D341Med (cell line): Measurements from ENCODE around the gene MMRN2.
A peak's percentile ranks its signal among the peaks of the same experiment; 100 is the strongest.
"Not testable (repeated sequence)": the region's sequence is repeated elsewhere in the genome, so short reads cannot be mapped to it uniquely, and the experiment has no call there.

Experiments
- DNase-seq: peaks from one replicate; pipeline ENCODE4 v3.0.0; 2012; ENCODE audit warnings: low spot score

Gene MMRN2

GRCh38 chr10:86957471-86958115 lies at the start of gene MMRN2:
MMRN2 (minus strand) TSS chr10:86957615; CDS start chr10:86957541, 74 bp downstream.
- no peak for DNase-seq

DNA sequence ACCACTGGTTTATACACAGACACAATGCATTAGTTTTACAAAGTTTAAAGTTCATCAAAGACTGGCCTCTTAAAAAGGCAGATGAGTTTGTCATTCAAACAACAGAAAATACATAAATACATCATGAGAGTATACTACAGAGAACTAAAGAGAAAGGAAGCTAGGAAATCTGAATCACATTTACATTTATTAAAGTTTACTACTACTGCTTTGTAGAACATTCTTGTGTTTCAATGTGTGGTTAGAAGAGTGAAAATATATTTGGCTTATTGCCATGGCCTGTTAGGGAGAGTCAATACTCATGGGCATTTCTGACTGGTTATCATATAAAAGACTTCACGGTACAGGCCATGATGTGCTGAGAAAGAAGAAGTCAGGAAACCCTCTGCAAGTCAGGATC lies 49.7 kb upstream of the MMRN2 start:
- not testable (repeated sequence) for DNase-seq

GRCh38 chr10:87000491-87000890 lies 43.1 kb upstream of the MMRN2 start:
- no peak for DNase-seq

- DNase-seq = not testable (repeated sequence)
Measured at GRCh38 chr10:86999802-87000403, 42.5 kb upstream of the MMRN2 start.

DNA sequence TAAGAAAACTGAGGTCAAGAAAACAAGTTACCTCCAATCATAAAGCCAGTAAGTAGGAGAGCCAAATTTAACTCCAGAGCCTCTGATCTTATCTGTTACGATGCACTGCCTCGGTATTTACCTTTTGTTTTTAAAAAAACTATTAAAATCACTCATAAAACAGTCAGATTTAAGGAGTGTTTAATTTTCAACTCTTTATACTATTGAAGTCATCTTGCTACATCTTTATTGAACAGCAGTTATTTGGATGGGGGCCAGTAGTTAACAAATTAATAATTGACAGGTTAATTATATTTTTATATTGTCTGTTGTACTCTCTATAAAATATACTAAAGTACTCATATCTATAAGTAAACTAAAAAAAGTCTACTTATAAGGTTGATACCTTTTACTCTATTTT lies 35.5 kb upstream of the MMRN2 start:
- no peak for DNase-seq

DNA sequence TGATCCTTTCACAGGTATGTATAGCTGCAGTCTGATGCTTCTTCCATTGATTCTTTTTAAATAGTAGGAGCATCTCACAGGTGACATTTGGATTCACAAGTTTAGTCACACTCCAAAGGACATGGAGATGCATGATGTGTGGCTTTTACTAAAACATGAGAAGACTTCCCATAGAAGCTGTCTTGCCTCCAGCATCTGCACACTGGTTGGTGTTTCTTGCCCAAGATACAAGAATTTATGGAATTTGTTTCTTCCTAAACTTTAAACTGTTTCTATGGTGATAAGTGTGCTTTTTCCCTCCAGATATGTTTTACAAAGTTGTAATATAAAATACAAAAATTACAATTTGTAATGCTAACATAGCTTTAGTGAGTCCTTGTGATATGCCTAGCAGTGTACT lies 35.0 kb upstream of the MMRN2 start:
- no peak for DNase-seq

GRCh38 chr10:86991362-86991761 lies 33.9 kb upstream of the MMRN2 start:
- not testable (repeated sequence) for DNase-seq

DNA sequence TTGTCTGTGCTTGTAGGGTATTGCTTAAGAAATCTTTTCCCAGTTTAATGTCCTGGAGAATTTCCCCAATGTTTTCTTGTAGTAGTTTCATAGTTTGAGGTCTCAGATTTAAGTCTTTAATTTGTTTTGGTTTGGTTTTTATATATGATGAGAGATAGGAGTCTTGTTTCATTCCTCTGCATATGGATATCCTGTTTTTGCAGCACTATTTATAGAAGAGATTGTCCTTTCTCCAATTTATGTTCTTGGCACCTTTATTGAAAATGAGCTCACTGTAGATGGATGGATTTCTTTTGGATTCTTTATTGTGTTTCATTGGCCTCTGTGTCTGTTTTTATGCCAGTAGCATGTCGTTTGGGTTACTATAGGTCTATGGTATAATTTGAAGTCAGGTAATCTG lies 31.1 kb upstream of the MMRN2 start:
- DNase-seq = no peak

GRCh38 chr10:86984498-86984897 lies 27.1 kb upstream of the MMRN2 start:
- not testable (repeated sequence) for DNase-seq

- no peak for DNase-seq
Measured at GRCh38 chr10:86981716-86982115, 24.3 kb upstream of the MMRN2 start.

GRCh38 chr10:86981020-86981419 lies 23.6 kb upstream of the MMRN2 start:
- not testable (repeated sequence) for DNase-seq

DNA sequence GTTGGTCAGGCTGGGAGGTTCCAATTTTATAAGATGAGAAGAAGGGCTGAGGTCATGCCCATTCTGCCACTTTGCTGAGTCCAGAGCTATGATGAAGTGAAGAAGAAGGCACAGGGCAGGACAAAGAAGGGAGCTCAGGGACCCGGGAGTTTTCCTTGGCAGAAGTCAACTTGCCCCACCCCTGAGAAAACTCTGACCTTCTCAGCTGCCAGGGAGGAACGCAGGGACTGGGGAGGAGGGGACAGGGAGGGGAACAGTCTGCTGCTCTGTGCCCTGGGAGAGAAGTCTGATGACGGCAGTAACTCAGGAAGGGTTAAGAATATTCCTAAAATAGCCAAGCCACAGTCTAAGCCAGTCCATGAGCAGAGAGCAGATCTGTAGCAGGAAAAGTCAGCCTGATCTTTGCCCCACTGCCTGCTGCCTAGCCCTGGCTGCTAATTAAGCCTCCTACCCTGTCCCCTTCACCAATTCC lies 22.6 kb upstream of the MMRN2 start:
- no peak for DNase-seq

GRCh38 chr10:86979296-86979818 lies 21.9 kb upstream of the MMRN2 start:
- DNase-seq = no peak

DNA sequence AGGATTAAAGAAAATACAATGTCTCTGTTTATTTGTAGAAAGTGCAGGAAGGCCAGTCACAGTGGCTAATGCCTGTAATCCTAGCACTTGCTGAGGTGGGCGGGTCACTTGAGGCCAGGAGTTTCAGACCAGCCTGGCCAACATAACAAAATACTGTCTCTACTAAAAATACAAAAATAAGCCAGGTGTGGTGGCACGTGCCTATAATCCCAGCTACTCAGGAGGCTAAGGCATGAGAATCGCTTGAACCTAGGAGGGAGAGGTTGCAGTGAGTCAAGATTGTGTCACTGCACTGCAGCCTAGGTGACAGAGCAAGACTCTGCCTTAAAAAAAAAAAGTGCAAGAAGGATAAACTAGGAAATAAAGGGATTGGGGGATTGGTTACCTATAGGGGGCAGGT lies 21.0 kb upstream of the MMRN2 start:
- not testable (repeated sequence) for DNase-seq

DNA sequence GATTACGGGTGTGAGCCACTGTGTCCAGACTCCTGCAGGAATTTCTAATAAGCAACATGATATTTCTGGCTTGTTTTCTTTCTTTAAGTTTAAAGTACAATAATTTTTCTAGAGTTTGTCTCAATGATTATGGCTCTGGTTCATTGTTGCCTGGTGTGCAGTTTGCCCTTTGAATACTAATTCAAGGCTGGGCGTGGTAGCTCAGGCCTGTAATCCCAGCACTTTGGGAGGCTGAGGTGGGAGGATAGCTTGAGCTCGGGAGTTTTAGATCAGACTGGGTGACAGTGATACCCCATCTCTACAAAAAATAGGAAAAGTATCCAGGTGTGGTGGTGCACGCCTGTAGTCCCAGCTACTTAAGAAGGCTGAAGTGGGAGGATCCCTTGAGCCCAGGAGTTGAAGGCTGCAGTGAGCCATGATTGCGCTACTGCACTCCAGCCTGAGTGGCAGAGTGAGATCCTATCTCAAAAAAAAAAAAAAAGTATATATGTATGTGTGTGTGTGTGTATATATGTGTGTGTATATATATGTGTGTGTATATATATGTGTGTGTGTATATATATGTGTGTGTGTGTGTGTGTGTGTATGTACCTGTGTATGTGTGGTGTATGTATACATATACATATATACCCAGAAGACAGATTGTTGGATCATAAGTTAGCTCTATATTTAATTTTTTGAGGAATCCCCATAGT lies 19.1 kb upstream of the MMRN2 start:
- no peak for DNase-seq

- DNase-seq = no peak
Measured at GRCh38 chr10:86974484-86974883, 17.1 kb upstream of the MMRN2 start.

DNA sequence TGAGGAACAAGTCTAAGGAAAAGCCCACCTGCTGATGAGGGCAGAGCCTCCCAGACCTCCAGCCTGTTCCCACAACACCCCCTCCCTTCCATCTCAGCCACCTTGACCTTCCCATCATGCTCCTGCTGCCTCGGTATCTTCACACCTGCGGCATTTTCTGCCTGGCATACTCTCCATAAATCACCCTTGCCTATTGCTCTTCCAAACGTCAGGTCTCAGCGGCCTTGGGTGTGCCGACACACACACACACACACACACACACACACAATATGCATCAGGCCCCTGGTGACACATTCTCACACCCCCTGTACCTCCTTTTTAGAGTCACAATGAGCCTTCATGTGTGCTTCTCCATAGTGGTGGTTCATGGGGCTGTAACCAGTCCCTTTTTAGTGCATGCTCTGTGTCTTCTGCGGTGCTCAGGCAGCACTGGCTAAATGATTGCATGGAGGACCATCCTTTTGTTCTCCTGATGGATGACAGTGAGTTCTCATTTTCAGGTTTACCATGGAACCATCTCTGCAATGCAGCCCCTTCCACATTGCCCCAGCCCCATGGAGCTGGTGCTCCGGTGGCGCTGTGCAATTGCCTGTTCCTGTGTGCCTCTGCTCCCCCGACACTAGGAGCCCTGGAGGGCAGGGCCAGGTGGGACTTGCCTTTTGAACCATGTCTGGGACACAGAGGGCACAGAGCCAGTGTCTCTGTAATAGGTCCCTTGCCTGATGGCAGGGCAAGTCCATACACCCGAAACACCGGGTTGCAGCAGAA lies 15.4 kb upstream of the MMRN2 start:
- no peak for DNase-seq

- DNase-seq = peak; percentile 31
Measured at GRCh38 chr10:86971232-86971991, 14.0 kb upstream of the MMRN2 start.

DNA sequence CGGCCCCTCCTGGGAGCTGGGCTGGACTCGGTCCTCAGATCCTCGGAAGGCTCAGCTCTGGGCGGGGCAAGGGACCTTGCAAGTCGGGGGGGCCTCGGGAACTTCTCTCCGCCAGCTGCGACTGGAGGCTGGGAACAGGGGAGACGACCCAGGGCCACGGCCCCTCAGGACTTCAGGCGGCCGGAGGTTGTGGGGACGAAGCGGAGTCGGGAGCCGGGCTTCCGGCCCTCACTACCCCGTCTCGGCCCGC lies 13.5 kb upstream of the MMRN2 start:
- DNase-seq = no peak

DNA sequence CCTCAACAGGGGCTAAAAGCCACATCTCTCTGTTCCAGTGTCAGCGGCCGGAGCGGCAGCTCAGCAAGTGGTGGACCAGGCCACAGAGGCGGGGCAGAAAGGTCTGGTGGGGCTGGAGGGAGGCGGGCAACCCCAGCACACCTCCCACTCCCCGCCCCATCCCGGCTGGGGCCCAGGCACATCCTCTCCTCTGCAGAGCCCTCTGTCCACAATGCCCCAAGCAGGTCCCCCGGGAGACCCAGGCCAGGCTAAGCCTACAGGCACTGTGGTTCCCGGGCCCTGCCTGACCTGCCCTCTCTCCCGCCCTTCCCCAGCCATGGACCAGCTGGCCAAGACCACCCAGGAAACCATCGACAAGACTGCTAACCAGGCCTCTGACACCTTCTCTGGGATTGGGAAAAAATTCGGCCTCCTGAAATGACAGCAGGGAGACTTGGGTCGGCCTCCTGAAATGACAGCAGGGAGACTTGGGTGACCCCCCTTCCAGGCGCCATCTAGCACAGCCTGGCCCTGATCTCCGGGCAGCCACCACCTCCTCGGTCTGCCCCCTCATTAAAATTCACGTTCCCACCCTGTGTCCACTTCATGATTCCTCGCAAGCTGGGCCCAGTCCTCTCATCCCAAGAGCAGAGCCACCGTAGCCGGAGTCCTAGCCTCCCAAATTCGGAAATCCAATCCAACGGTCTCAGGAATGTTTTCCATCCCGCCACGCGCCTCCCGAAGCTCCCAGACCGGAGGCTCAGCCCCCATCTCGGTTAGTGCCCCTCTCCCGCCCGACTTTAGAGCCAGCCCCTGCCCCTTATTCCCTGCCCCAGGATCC lies 13.0 kb upstream of the MMRN2 start:
- peak; percentile 8 for DNase-seq
